HL-60 (cell line): ENCODE results near the gene EBPL.

Experiments
- DNase-seq, 2 experiments: peaks; one replicate each; pipeline ENCODE4 v3.0.0-alpha.2; 2010 to 2020; ENCODE audit warnings: low read depth in 1 of 2, low spot score in 1 of 2
- H3K27ac ChIP-seq: fragments of 250-450 bp; sonication (Bioruptor Pico); replicated peaks from 2 replicates; pipeline ENCODE4 v1.5.1; 2020; ENCODE audit warnings: mild to moderate bottlenecking, moderate library complexity
- H3K27me3 ChIP-seq: fragments of 250-450 bp; sonication (Bioruptor Pico); 2 replicates; pipeline ENCODE4 v1.5.1; 2021; ENCODE audit warnings: mild to moderate bottlenecking, moderate library complexity; ENCODE audit not compliant: insufficient read depth, poor library complexity, severe bottlenecking
- H3K4me3 ChIP-seq: replicated peaks from 2 replicates; pipeline ENCODE4 v1.5.1; 2011; ENCODE audit warnings: mild to moderate bottlenecking, control low read depth, low read length; ENCODE audit not compliant: insufficient read depth
- CTCF ChIP-seq: IDR thresholded peaks from one replicate; pipeline ENCODE4 v1.5.1; 2011; ENCODE audit warnings: low read length, control low read depth, inconsistent platforms; ENCODE audit not compliant: insufficient read depth
- GABPA ChIP-seq: IDR thresholded peaks from 2 replicates; pipeline ENCODE4 v1.6.1; 2012; ENCODE audit warnings: low read depth
- POLR2AphosphoS5 ChIP-seq: IDR thresholded peaks from 2 replicates; pipeline ENCODE4 v1.6.1; 2012; ENCODE audit warnings: low read depth
- REST ChIP-seq: IDR thresholded peaks from 2 replicates; pipeline ENCODE4 v1.6.1; 2012; ENCODE audit warnings: low read depth; ENCODE audit not compliant: insufficient replicate concordance
- SPI1 ChIP-seq: IDR thresholded peaks from 2 replicates; pipeline ENCODE4 v1.6.1; 2012; ENCODE audit warnings: low read depth, mild to moderate bottlenecking, borderline replicate concordance

Gene EBPL

GRCh38 chr13:49646688-49647087 lies 44.6 kb downstream of the EBPL start:
- Histone ChIP-seq H3K27ac (no peak overlapping the region), H3K4me3 (no peak overlapping the region), H3K27me3 (no peaks in the 10 kb centered on the region)
- TF ChIP-seq GABPA (no peak), SPI1 (no peak), REST (no peak), POLR2AphosphoS5 (no peak), CTCF (no peak)
- DNase-seq = no peak

- no peak overlapping the region for H3K4me3 ChIP-seq
- H3K27ac ChIP-seq = no peak overlapping the region
- TF ChIP-seq SPI1 = no peak
- TF ChIP-seq POLR2AphosphoS5 = no peak
- TF ChIP-seq CTCF = no peak
- TF ChIP-seq REST = no peak
- no peak for DNase-seq
- no peaks in the 10 kb centered on the region for H3K27me3 ChIP-seq
Measured at GRCh38 chr13:49645451-49645850, 45.8 kb downstream of the EBPL start.

GRCh38 chr13:49643035-49643646 lies 48.1 kb downstream of the EBPL start:
- no peak overlapping the region for H3K27ac ChIP-seq

More at GRCh38 chr13:49643035-49643646, 48.1 kb downstream of the EBPL start:
- peak in 1 of 2 experiments; percentile 78 for DNase-seq
- Histone ChIP-seq H3K27me3 (no peaks in the 10 kb centered on the region), H3K4me3 (peak overlapping the region; percentile 24; the same call in 1 of the 2 replicates)
- TF ChIP-seq SPI1 (peak; percentile 93), GABPA (no peak), CTCF (no peak), POLR2AphosphoS5 (peak; percentile 32; the same call in 1 of the 2 replicates), REST (no peak)
